H4 (cell line): ENCODE data around the gene BEAN1. TPM values are rescaled to one million over a fixed set of nuclear protein-coding genes. Genes with fewer than 3 reads are reported as not detected.
"Not testable (repeated sequence)": the region's sequence is repeated elsewhere in the genome, so short reads cannot be mapped to it uniquely, and the experiment has no call there.

Experiments
- DNase-seq: peaks from one replicate; pipeline ENCODE4 v3.0.0-alpha.2; 2015; ENCODE audit warnings: low spot score
- total RNA-seq: library from RNA; depleted of rRNA; stranded (reverse); fragments of >200 nt; shearing (Covaris generic); gene quantifications from 2 replicates; pipeline ENCODE4 v1.2.3, GENCODE V29; 2014

Gene BEAN1
- total RNA-seq, 1 experiment from 2014 or later: 0.89 TPM

DNA sequence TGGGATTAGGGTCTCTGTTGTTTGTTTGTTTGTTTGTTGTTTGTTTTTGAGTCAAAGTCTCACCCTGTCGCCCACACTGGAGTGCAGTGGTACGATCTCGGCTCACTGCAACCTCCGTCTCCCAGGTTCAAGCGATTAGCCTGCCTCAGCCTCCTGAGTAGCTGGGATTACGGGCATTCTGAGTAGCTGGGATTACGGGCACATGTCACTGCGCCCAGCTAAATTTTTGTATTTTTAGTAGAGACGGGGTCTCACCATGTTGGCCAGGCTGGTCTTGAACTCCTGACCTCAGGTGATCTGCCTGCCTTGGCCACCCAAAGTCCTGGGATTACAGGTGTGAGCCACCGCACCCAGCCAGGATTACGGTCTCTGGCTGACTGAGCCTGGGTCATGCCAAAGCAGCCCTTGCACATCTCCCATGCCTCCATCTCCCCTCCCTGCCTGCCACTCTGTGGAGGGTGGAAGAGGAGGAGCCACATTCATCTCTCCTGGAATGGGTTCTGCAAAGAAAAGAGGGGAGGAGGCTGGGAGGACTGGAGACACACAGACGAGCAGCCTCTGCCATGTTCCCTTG is 59.2 kb downstream of the BEAN1 start:
- DNase-seq: no peak

DNA sequence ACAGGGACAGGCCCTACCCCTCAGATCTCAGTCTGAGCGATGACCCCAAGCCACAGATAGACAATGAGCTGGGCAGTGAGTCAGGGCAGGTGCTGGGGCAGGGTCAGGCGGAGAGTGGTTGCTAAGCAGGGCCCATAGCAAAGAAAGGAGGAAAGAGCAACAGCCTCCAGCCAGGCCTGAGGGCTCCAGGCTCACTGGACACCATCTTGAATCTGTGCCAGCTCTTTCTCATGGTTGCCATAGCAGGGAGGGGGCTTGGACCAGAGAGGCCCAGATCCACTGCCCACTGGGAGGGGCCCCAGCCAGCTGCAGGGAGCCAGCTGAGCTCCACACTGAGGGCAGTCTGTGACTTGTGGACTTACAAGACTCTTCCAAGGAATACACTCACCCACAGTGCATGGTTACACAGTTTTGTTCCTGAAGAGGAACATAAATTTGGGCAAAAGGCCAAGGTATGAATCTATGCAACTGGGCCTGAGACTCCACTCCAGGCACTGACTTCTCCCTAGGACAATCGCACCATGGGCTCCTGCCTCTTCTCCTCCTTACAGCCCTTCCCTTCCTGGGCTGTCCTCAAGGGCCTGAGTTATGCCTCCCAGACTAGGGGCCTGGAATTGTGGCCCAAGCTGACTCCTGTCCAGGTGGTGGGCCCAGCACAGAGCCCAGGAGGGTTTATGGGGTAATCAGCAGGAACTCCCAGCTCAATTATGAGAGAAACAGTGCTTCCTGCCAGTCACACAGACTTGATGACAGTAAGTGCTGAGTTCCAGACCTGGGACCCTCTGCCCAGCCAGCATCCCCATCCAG is 59.9 kb downstream of the BEAN1 start:
- no peak for DNase-seq

DNA sequence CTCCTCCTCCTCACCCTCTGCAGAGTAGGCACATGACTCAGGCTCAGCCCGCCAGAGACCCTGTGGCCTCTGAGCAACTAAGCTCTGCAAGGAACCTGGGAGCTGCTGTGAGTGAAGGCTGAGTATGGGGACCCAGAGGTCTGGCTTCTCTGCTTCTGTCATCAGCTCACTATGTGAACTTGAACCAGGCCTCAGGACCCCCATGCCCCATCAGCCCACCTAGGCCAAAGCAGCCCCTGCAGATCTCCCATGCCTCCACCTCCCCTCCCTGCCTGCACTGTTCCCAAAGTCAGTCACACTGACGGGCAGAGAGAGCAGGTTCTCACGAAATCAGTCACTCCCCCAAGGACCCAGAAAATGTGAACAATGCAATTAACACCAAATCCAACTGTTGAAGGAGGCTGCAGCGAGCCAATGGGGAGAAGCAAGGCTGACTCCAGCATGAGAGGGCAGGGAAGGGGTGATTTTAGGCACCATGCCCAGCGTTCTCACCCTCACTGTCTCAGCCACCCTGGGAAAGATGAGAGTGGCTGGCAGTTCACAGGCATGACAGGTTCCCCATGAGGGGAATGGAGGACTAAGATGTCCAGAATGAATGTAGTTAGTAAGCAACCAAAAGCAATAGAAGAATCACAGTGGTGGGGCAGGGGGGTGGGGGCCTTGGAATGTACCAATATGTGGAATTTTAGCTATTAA is 60.6 kb downstream of the BEAN1 start:
- DNase-seq: no peak

DNA sequence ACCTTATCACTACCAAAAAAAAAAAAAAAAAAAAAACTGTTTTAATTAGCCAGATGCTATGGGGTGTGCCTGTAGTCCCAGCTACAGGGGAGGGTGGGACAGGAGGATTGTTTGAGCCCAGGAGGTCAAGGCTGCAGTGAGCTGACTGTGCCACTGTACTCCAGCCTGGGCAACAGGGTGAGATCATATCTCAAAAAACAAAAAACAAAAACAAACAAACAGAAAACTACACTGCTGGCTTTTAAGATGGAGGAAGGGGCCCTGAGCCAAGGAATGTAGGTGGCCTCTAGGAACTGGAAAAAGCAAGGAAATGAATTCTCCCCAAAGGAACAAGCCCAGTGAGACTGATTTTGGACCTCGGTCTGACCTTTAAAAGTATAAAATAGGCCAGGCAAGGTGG is 61.4 kb downstream of the BEAN1 start:
- DNase-seq: no peak

DNA sequence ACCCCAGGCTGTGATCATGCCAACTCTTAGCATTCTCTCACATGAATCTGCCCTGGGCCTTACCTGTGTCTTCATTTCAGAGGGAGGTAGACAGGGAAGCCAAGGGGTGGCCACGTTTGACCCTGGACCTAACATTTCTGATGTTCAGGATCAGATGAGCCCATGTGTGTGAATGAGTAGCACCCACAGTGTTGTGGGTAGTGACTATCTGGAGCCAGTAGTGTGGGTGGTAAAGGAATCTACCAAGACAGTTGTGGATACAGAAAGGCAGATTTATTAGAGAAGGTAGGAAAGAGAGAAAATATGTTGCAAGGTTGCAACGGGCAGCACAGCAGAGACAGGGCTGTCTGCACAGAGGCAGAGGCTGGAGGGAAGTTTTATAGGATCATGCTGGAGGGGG is 62.3 kb downstream of the BEAN1 start:
- no peak for DNase-seq

DNA sequence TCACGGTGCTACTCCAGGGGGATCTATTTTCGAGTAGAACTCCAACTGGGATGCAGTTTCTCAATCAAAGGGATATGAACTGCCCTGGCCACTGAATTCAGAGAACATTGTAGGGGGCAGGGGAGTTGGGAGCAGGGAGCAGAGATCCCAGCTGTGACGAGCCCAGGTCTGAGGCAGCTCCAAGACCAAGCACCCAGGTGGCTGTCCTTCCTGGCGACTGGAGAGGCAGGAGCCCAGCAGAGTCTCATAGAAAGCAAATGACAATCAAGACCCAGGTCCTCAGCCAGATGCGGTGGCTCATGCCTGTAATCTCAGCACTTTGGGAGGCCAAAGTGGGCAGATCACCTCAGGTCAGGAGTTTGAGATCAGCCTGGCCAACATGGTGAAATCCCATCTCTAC is 62.7 kb downstream of the BEAN1 start:
- no peak for DNase-seq

DNA sequence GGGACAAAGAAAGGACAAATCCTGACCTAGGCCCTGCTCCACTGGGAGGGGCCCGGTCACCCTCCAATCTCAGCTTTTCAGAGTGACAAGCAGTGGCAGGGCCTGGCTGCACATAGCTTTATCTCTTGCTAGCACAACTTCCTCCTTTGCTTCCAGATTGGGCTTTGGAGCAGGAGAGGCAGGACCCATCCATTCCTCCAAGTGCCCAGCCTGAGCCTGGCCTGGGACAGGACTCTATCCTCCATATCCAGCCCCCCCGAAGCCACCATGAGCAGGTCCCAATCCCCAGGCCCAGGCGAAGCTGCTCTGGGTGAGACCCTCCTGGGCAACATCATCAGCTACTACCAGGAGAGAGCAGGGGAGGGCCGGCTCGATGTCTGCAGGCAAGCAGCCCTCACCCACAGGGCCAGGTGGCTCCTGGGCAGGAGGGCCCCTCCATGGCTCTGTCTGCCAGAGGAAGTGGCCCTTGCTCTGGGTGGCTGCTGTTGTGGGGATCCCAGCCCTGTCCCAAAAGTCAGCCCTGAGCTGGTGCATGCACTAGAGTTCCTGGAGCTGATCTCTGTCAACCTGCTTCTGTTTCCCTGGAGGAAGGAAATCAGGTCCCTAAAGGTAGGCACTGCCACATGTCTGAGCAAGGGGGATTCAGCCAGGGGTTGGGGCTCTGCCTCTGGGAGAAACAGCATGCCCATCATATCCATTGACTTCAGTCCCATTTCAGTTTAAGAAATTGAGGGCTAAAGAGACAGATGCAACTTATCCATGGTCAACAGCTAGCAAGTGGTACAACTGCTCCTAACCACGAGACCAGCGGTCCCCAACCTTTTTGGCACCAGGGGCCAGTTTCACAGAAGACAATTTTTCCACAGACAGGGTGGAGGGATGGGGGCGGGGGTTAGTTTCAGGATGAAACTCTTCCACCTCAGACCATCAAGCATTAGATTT is 64.0 kb downstream of the BEAN1 start:
- DNase-seq: no peak

DNA sequence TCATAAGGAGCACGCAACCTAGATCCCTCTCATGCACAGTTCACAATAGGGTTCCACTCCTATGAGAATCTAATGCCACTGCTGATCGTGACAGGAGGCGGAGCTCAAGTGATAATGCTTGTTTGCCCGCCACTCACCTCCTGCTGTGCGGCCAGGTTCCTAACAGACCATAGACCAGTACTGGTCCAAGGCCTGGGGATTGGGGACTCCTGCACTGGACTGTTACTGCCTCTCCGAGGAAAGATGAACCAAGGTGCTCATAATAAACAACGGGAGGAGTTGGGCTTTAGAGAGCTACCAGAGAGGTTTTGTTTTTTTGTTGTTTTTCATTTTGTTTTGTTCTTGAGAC is 64.6 kb downstream of the BEAN1 start:
- DNase-seq: no peak

DNA sequence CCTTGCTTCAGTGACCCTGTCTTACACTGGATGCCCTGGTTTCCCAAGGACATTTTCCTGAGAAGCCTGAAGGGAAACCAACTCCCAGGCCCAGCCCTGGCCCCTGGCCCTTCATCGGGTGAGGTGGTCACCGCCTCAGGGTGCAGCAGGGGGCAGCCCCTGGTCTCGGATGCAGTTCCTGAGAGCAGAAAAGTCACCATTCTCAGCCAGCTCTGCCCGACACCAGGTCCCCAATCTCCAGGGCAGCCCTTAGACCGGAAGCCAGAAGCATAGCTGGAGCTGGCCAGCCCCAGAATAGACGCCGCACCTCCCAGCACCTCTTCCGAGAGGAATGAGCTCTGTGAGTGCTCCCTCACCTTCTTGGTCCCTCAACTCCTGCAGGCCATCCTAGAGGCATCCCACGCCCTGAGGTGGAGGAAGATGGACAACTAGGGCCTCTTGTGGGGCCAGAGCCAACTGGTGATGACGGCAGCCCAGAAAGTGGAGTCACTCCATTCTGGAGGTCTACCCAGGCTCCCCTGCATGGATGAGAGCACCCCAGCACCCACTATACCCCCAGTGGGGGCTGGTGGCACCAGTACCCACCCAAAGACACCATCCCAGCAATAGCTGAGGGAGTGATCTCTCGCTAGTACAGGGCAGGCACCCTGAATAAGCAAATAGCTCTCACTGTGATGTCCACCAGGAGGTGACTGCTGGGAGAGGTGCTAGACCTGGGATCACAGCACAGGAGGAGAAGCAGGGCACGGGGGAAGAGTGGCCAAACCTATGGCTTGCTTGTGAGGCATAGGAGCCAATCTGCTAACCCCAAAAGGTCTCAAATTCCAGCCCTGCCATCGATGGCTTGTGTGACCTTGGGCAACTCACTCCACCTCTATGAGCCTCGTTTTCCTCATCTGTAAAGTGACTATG is 66.7 kb downstream of the BEAN1 start:
- no peak for DNase-seq

DNA sequence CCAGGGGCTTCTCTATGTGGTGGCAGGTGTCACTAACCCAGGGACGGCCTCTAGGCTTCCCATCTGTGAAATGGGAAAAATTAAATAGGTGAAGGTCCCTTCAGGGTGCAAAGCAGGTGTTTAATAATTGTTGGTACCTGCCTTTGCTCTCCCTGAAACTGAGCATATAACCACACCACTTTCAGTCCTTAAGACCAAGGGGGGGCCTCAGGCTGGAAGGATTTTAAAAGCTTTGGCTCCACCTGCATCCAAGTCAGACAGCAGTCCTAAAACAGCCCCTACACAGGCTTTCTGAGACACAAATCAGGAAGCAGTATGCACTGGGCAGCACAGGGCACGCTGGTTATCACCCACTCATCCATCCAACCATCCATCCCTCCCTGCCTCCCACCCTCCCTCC is 67.8 kb downstream of the BEAN1 start:
- no peak for DNase-seq

DNA sequence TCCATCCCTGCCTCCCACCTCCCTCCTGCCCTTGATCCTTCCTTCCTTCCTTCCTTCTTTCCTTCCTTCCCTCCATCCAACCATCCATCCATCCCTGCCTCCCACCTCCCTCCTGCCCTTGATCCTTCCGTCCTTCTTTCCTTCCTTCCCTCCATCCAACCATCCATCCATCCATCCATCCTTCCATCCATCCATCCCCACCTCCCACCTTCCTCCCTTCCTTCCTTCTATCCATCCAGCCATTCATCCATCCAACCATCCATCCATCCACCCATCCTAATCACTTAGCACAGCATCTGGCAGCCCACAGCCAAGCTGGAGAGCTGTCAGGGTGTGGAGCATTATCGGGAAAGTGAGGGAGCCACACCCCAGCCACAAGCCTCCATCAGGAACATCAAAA is 68.3 kb downstream of the BEAN1 start:
- no peak for DNase-seq

DNA sequence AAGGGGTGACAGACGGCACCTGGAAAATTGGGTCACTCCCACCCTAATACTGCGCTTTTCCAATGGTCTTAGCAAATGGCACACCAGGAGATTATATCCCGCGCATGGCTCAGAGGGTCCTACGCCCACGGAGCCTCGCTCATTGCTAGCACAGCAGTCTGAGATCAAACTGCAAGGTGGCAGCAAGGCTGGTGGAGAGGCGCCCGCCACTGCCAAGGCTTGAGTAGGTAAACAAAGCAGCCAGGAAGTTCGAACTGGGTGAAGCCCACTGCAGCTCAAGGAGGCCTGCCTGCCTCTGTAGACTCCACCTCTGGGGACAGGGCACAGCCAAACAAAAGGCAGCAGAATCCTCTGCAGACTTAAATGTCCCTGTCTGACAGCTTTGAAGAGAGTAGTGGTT is 69.1 kb downstream of the BEAN1 start:
- DNase-seq: not testable (repeated sequence)

DNA sequence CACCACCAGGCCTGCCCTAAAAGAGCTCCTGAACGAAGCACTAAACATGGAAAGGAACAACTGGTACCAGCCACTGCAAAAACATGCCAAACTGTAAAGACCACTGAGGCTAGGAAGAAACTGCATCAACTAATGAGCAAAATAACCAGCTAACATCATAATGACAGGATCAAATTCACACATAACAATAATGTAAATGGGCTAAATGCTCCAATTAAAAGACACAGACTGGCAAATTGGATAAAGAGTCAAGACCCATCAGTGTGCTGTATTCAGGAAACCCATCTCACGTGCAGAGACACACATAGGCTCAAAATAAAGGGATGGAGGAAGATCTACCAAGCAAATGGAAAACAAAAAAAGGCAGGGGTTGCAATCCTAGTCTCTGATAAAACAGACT is 70.8 kb downstream of the BEAN1 start:
- not testable (repeated sequence) for DNase-seq

DNA sequence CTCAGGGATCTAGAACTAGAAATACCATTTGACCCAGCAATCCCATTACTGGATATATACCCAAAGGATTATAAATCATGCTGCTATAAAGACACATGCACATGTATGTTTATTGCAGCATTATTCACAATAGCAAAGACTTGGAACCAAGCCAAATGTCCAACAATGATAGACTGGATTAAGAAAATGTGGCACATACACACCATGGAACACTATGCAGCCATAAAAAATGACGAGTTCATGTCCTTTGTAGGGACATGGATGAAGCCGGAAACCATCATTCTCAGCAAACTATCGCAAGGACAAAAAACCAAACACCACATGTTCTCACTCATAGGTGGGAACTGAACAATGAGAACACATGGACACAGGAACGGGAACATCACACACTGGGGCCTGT is 74.5 kb downstream of the BEAN1 start:
- not testable (repeated sequence) for DNase-seq

DNA sequence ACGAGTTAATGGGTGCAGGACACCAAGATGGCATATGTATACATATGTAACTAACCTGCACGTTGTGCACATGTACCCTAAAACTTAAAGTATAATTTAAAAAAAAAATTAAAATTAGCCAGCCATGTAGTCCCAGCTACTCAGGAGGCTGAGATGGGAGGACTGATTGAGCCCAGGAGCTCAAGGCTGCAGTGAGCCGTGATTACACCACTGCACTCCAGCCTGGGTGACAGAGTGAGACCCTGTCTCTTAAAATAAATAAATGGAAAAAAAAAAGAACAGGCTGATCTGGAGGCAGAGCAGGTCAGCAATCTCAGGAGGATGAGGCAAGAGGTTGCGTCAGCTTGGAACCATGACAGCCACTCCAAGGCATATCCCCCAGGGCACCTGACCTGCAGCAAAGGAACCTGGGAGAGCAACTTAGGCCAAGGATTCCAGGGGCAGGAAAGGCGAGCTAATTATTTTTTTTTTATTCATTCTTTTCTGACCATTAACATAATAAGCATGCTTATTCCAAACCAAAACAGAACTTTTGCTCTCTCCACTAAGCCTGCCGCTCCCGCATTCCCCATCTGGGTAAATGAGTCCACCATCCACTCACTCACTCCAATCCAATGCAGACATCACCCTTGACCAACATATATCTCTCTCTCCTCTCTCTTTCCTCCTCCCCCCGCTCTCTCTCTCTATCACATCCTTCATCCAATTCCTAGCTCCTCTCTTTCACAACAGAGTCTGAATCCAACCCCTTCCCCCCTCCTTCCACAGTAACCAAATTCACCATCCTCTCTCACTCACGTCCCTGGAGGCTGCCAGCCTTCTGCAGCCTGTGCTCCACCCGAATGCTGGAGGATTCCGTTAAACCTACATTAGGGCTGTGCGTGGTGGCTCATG is 75.2 kb downstream of the BEAN1 start:
- peak; percentile 52 for DNase-seq

DNA sequence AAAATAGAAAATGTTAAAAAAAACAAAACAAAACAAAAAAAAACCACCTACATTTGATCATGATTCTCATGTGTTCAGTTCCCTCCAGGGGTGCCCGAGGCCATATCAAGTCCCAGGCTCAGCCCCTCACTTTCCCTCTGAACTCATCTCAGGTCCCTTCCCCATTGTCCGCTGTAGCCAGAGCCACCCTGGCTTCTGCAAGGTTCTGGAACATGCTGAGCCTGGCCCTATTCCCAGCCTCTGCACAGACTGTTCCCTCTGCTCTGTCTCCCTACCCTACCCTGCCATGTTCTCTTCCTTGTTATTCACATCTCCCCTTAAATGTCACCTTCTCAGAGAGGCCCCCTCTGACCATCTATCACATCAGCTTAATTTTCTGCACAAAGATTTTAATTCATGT is 75.9 kb downstream of the BEAN1 start:
- DNase-seq: no peak

DNA sequence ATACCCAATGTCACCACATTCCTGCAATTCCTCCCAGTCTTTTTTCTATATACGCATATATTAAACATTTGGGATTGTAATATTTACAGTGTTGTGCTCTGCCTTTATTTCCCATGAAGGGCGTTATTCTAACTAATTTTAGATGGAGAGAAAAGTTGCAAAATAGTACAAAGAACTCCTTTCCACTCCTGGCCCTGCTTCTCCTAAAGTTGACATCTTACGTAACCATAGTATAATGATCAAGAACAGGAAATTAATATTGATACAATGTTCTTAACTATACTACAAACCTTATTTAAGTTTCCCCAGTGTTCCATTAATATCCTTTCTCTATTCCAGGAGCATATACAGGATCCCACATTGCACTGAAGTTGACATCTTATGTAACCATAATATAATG is 76.5 kb downstream of the BEAN1 start:
- DNase-seq: no peak

DNA sequence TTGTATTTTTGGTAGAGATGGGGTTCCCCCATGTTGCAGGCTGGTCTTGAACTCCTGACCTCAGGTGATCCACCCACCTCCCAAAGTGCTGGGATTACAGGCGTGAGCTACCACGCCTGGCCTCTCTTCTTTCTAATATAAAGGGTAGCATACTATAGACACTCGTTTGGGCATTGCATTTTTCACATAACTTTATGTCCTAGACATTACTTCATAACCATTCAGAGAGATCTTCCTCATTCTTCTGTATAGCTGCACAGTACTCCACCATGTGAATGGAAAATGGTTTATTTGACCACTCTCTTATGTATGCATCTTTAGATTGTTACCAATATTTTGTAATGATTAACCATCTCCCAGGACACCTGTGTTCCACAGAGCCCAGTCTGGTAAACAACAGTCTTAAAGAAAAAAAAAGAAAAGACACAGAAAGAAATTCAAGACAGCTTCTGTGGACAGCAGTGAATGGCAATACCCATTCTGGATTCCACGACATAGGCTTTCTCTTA is 80.7 kb downstream of the BEAN1 start:
- no peak for DNase-seq

DNA sequence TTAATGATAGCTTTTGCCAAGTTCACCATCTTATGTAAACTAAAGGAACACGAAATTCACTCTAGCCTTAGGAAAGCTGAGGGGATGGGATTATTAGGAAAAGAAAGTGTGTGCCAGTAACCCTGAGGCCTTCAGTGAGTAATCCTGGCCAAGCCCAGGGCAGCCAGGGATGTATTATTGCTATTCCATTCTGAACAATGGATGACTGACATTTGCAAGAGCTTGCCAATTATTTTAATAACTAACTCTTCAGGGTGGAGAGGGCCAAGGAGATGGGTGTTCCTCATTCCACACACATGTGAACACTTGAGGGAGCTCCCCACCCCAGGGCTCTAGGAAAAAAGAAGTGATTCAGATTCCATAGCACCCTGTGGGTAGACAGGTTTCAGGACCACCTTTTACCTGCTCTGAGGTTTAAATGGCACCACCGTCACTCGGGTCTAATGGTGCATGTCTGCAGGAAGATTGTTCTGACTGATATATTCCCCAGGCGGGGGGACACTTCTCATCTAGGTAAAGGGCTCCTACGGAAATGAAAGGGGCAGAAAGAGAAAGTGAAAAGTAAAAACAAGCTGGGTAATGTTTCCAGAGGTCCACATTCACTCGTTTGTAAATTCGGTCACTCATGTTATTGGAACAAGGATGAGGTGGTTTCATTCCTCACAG is 81.3 kb downstream of the BEAN1 start:
- peak; percentile 42 for DNase-seq
